VCaP (cell line): Measurements from ENCODE around the gene PCDH9.

ENCODE experiments used
- H3K27ac ChIP-seq: fragments of 450-650 bp; 2 replicates; pipeline ENCODE4 v1.5.1; 2017
- TF ChIP-seq, protein P1 (sequence below): fragments of 450-650 bp; conservative IDR thresholded peaks from 2 replicates; pipeline ENCODE4 v1.5.1; 2017; ENCODE audit warnings: mild to moderate bottlenecking, moderate library complexity

Gene PCDH9

DNA sequence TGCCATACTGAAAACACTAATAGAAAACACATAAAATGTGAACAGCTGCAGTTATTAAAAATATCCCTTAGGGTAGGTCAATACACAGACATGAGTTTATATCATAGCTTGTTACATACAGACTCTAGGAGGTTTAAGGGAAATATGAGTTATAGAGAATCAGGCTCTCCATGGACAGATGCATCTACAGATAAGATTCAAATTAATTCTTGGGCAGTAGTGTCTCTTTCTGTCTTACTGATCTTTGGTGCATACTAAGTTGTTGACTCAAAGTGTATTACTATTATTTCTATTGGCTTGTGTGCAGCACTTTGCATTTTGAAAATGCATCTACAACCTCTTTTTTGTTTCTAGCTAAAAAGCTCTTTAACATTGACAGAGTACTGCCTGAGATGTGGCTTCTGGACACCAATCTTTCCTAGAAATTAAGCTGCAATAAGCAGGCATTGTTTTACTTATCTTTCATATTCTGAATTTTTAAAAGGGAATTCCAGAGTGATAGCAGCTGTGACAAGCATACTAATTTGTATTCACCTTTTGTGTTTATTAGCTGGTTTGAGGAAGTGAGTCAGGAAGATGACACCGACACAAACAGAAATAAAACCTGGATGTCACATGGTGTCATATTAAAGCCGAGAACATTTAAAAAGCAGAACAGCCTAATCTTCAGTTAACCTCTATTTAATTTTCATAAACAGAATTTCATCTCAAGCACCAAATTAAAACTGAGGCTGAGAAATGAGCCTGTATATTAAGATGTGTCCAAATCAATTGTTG lies 399.0 kb downstream of the PCDH9 start:
- H3K27ac ChIP-seq = no peak overlapping the region
- TF ChIP-seq, protein P1, sequence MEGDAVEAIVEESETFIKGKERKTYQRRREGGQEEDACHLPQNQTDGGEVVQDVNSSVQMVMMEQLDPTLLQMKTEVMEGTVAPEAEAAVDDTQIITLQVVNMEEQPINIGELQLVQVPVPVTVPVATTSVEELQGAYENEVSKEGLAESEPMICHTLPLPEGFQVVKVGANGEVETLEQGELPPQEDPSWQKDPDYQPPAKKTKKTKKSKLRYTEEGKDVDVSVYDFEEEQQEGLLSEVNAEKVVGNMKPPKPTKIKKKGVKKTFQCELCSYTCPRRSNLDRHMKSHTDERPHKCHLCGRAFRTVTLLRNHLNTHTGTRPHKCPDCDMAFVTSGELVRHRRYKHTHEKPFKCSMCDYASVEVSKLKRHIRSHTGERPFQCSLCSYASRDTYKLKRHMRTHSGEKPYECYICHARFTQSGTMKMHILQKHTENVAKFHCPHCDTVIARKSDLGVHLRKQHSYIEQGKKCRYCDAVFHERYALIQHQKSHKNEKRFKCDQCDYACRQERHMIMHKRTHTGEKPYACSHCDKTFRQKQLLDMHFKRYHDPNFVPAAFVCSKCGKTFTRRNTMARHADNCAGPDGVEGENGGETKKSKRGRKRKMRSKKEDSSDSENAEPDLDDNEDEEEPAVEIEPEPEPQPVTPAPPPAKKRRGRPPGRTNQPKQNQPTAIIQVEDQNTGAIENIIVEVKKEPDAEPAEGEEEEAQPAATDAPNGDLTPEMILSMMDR = no peak

DNA sequence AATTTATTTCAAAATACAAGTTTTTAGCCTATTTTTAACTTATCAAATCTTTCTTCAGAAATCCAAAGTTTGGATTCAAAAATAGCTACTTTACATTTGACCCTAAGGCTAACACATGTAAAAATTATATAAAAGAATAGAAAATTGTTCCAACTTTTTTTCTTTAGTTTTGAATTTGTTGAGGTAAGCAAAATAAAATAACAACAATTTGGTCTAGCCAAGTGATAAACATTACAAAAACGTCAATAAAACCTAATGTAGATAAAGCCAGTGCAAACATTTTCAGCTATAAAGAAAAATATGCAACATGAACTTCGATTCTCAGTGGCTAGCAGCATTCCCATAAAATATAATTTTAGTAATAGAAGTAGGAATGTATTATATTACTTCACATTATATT lies 400.3 kb downstream of the PCDH9 start:
- no peak overlapping the region for H3K27ac ChIP-seq
- TF ChIP-seq, protein P1 = no peak

DNA sequence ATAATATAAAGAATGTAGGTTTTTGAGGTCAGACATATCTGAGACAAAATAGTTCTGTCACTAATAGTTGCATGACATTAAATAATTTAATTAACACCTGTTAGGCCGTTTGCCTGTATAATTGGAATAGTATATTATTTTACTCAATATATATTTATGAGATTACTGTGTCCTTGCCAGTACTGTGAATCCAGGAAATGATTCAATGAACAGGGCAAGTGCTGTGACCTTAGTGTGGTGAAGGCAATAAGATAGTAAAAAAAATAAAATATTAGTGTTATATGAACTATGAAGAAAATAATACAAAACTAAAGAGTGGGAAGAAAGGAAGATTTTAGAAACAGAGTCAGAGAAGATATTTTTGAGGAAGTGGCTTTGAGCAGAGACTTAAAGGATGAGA lies 403.7 kb downstream of the PCDH9 start:
- TF ChIP-seq, protein P1 = no peak
- H3K27ac ChIP-seq = no peak overlapping the region

- TF ChIP-seq, protein P1 = no peak
- H3K27ac ChIP-seq = no peak overlapping the region
Observed at GRCh38 chr13:66821551-66821950, 408.6 kb downstream of the PCDH9 start.

- TF ChIP-seq, protein P1 = no peak
- H3K27ac ChIP-seq = no peak overlapping the region
Observed at GRCh38 chr13:66811455-66811854, 418.7 kb downstream of the PCDH9 start.

GRCh38 chr13:66809485-66809884 lies 420.7 kb downstream of the PCDH9 start:
- no peak overlapping the region for H3K27ac ChIP-seq
- TF ChIP-seq, protein P1 = no peak

- TF ChIP-seq, protein P1 = no peak
- H3K27ac ChIP-seq = no peak overlapping the region
Observed at GRCh38 chr13:66807251-66807650, 422.9 kb downstream of the PCDH9 start.
